HG02642 (cell line): ENCODE measurements around the gene ASCL3.
"Not testable (repeated sequence)": the region's sequence is repeated elsewhere in the genome, so short reads cannot be mapped to it uniquely, and the experiment has no call there.

ENCODE experiments used
- ATAC-seq: cut with Tn5 transposase; IDR thresholded peaks from one replicate; pipeline ENCODE4 v1.9.1; 2021; ENCODE audit warnings: mild to moderate bottlenecking; ENCODE audit not compliant: unreplicated experiment, poor library complexity

The ASCL3 gene

GRCh38 chr11:8956860-8957259 lies 14.0 kb upstream of the ASCL3 start:
- ATAC-seq = no peak

DNA sequence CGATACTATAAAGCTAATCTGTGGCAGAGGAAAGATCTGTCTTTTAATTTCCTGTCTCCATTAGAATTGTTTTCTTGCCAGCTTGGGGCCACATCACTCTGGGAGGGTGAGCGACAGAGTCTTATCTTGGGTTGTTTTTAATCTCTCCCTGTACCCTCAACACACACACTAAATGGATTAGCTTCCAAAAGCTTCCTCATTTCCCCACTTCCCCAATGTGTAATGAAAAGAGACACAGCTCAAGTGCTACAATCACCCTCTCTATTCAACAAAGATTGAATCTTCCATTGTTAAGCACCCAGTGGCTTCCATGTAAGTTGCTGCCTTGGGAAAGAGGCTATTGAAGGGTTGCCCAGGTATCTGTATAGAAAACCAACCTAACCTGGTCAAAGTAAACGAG lies 6.1 kb upstream of the ASCL3 start:
- ATAC-seq = no peak

DNA sequence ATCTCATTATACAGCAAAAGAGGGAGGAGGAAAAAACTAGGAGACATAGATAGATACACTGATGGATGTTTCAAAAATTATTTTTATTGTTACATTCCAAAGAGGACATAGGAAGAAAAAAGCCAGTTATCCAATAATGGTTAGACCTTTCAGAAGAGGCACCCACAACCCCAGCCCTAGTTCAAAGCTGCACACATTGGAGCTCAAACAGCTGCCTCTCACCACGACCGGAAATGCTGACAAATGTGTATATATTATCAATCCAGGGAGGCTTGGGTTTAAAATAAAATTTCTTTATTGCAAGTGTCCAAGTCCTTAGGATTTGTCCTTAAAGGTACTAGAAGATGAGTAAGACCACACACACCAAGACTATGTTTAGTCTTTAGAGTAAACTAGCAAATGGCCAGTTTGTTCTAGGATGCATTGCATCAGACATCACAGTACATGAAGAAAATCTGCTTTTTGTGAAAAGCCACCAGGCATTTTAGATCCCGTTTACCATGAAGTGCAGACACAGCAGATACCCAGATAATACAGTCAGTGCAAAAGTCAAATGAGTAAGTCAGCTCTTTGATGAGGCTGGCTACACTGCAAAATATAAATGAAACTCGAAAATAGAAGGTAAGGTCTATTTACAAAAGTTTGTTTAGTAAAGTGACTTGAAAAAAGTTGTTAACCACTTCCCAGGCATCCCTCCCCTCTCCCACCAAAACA lies 4.6 kb upstream of the ASCL3 start:
- no peak for ATAC-seq

DNA sequence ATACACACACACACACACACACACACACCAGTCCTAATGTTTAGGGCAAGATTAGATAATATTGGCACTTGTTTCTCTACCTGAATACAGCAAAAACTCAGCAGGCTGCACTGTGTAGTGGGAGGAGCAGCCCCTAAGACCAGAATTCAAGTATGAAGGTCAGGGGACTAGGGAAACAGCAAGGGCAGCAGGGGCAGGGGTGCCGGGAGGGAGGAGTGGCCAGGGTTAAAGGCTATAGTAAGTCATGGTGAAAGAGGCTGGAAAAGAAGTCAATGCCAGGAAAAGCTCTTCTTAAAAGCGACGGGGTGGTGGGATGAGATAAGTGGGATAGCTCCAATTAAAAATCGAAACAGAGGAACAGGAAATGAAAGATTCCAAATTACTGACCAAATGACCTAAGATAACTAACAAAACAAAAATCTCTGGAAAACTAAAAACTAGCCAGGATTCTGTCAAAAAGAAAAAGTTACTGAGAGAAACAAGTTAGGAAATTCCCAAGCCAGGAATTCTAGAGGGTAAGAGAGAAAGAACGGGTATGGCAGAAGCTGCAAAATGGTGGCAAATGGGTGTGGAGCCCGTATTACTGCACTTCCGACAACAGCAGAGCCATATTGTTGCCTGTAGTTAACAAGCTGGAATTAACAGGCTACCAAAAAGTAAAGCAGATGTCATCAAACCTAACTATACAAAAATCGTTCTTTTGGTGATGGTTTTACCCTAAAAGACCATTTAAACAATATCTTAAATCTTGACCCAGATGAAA lies 1.3 kb downstream of the ASCL3 start:
- ATAC-seq = no peak

GRCh38 chr11:8937659-8938058 lies 5.2 kb downstream of the ASCL3 start:
- no peak for ATAC-seq

GRCh38 chr11:8937159-8937558 lies 5.7 kb downstream of the ASCL3 start:
- no peak for ATAC-seq

DNA sequence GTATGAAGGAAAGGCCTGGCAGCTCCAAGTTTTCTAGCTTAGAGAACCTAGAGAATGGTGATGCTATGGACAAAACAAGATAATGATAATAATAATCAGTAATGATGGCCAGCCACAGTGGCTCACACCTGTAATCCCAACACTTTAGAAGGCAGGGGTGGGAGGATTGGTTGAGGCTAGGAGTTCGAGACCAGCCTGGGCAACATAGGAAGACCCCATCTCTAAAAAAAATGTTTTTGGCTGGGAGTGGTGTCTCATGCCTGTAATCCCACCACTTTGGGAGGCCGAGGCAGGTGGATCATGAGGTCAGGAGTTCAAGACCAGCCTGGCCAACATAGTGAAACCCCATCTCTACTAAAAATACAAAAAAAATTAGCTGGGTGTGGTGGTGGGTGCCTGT lies 7.0 kb downstream of the ASCL3 start:
- not testable (repeated sequence) for ATAC-seq

DNA sequence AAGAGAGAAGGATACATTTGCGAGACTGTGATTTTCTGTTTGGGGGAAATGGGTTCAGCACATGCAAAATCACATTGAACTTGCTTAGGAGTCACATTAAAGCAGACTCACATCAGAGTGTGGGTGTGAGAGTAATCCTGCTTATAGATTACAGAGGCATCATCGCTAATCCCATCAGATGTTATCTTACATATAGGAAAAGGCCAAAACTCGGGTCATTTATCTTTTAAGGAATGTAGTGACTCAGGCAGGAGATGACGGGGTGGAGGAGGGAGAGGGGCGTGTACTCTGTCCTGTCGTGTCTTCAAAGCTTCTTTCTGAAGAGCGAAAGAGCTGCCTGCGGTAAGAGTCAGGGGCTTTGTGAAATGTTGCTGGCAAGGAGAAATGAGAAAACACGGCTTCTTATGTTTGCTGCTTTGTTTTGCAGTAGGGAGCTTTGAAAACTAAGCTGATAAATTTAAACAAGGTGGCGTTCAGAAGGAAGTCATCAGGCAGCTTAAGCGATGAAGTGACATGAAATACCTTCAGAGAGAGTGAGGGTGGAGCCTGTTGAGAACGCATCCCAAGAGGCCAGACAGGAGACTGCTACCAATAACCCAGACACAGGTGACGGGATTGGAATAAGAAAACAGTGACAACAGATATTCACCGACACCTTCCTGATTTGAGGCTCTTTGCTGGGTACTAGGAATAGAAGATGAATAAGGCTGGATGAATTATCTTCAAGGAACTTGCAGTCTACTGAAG lies 7.9 kb downstream of the ASCL3 start:
- ATAC-seq = no peak

DNA sequence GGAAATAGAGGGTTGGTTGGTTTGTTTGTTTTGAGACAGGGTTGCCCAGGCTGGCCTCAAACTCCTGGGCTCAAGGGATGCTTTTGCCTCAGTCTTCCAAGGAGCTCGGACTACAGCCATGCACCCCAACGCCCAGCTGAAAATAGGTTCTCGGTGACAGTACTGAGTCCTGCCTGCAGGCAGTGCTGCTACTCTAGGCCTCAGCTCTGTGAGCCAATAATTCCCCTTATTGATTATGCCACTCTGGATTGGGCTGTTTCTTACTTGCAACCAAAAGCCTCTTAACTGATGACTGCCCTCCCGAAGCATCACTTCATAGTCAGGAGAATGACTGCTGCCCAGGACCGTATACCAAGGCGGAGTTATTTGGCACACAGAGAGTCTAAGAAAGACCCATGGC lies 8.9 kb downstream of the ASCL3 start:
- ATAC-seq = no peak

DNA sequence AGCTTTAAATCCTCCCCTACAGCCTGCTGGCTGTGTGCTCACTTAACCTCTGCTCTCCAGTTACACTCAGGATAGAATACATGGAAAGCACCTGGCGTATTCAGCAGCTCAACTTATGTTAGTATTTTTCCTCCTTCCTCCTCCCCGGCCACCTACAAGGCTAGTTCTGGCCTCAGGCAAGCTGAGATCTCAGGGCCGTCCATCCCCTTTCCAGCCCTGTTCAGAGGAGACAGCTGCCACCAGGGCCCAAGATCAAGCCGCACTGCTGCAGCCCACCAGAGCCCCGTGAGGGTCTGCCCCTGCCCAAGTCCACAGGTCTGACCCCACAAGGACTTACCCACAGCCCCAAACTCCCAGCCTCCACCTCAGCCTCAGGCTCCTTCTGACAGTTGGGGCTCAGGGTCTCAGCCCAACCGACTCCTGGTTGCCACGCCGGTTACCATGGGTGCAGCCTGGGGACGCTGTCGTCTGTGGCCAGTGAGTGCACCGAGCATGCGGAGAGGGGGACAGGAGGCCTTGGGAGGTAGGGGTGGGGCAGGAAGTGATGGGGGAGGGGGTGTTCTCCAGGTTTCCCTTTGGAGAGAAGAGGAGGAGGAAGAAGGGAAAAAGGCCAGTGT lies 10.1 kb downstream of the ASCL3 start, which contains the start of gene C11orf16:
Gene C11orf16, minus strand, starts transcription at position 384 of the 617 bp plus-strand sequence. CDS start 639 bp downstream, outside the sequence.
- no peak for ATAC-seq

DNA sequence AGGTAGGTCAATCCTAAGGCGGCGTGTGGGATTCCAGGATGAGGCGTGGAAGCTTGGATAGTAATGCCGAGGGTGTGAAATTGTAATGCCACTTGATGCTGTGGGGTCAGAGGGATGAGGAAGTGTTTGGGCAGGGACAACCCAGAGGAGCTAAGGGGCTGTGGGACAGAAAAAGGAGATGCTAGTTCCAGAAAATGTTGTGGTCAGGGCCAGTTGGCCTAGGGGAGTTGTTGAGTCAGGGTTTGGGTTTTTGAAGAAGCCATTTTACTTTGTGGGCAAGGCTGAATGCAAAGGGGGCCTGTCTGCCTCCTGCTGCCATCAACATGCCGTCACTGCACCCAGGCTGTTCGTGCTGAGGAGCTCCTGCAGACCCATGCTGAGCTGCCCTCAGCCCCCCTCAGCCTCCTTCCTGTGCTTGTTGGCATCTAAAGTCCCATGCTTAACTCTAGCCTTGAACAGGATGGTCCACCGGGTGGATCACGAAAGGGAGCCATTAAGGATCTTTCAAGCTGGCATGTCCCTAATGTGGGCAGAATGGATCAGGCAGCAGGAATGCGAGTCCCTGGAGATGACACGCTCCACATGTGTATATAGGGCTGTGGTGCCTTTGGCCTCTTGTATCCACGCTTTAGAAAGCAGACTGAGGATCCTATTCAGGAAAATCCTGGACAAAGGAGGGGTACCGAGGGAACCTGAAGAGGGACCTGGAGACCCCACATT lies 12.2 kb downstream of the ASCL3 start:
- ATAC-seq = no peak

DNA sequence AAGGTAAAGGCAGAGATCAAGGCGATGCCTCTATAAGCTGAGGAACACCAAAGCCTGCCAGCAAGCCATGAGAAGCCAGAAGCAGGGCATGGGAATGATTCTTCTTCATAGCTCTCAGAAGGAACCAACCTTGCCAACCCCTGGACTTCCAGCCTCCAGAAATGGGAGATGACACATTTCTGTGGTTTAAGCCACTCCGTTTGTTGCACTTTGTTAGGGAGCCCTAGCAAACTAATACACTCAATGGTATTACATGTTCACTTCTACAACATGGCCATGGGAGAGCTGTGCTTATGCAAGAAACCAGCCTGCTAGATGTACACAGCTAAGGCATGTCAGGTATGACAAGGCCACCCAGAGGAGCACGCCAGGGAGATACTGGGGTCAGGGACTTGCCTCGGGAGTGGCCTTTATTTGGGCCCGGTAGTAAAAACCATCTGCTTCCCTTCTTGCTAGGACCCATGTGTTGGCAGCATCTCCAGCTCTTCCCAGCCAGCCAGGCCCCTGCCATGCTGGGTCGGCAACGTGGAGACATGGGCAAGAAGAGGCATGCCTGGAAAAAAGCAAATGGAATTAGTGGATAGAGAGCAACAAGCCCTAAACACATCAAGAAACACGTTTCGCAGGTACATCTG lies 13.7 kb downstream of the ASCL3 start:
- ATAC-seq = no peak

DNA sequence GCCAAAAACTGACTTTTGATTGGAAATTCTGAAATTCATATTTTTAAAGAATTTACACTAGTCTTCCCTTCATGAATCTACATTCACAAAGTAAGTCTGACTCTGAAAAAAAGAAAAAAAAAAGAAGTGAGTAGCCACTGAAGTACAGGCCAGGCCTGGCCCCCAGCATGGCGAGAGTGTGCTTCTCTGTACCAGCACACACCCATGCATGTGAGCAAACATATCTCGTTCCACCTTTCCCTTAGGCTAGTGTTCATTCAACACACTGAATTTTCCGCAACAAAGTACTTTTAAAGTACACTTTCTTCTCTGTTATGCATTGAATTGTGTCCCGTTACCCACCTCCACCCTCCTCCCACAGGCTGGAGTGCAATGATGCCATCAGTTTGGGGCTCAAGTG lies 14.6 kb downstream of the ASCL3 start:
- ATAC-seq = no peak

- ATAC-seq = no peak
Measured at GRCh38 chr11:8927233-8927632, 15.6 kb downstream of the ASCL3 start.

- no peak for ATAC-seq
Measured at GRCh38 chr11:8926236-8926635, 16.6 kb downstream of the ASCL3 start.

- ATAC-seq = no peak
Measured at GRCh38 chr11:8925711-8926110, 17.1 kb downstream of the ASCL3 start.

DNA sequence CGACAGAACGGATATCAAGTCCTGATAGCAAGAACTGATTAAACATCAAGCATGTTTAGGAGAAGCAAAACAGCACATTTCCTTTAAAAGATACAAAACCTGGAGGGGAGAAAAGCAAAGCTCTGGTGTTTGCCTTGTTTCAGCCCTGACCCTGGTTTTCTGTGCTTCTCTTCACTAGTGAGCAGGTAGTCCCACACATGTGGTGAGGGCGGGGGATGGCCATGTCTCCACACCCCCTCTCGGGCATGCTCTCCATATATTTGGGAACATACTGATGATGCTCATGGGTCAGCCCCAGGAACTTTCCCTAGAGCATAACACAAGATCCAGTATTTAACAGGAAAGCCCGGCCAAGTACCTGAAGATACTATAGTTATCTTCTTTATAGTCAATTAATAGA lies 20.1 kb downstream of the ASCL3 start:
- ATAC-seq = no peak

DNA sequence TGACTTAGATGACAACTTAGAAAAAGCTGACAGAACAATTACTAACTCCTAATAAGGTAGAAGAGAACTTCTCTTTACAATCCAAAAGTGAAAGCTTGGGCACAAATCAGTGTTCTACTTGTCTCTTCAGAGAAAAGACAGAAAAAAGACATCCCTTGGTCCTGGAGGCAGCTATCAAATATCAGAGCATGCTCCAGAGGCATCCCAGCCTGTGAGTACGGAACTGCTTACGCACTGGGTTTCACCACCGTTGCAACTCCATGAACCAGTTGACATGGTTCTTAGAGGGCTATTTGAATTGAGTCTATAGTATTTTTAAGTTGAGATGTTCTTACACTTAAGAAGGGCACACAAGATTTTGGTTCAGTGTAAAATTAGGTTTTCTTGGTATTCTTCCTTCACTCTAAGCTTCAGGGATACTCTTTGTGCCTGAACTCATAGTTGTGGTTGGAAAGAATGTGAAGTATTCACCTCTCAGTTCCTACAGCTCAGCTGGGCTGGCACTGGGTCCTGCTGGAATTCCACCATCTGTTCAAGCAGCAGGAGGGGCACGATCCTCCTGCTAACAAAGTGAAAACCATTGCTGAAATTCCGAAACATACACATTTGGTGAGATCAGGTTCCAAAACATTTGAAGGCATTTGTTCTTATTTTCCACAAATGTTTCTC lies 25.5 kb downstream of the ASCL3 start:
- ATAC-seq = no peak

GRCh38 chr11:8914661-8915018 lies 28.2 kb downstream of the ASCL3 start:
- ATAC-seq = no peak
